Bladder microvascular endothelial cell (primary cell): ENCODE measurements around the gene SRGAP2C. TPM values are rescaled to one million over a fixed set of nuclear protein-coding genes. Genes with fewer than 3 reads are reported as not detected.

ENCODE experiments used
- total RNA-seq: library from RNA; depleted of rRNA; stranded (reverse); fragments of >200 nt; gene quantifications from 2 replicates; pipeline ENCODE4 v1.2.3, GENCODE V29; 2014

Gene SRGAP2C
- 16.5 and 22.5 TPM in 2 replicates for total RNA-seq

GRCh38 chr1:121184290-121185127, at the start of gene SRGAP2C, which contains the start of gene FAM72B:
Gene SRGAP2C, plus strand, starts transcription at chr1:121184975. Its CDS starts 2,472 bp downstream, at chr1:121187447.
Gene FAM72B, minus strand, starts transcription at chr1:121184340. Its CDS starts 851 bp downstream, at chr1:121183489.

Other genes starting within 250 kb of the SRGAP2C start
- 2.3 and 4.0 TPM in 2 replicates for gene FAM72B, start 635 bp upstream of the SRGAP2C start, total RNA-seq